NCI-H2171 (cell line): Measurements from ENCODE around the gene HOXD11.

ENCODE experiments used
- DNase-seq: peaks from one replicate; lab custom pipeline; 2025; lab: John Stamatoyannopoulos, UW

HOXD11 gene

DNA sequence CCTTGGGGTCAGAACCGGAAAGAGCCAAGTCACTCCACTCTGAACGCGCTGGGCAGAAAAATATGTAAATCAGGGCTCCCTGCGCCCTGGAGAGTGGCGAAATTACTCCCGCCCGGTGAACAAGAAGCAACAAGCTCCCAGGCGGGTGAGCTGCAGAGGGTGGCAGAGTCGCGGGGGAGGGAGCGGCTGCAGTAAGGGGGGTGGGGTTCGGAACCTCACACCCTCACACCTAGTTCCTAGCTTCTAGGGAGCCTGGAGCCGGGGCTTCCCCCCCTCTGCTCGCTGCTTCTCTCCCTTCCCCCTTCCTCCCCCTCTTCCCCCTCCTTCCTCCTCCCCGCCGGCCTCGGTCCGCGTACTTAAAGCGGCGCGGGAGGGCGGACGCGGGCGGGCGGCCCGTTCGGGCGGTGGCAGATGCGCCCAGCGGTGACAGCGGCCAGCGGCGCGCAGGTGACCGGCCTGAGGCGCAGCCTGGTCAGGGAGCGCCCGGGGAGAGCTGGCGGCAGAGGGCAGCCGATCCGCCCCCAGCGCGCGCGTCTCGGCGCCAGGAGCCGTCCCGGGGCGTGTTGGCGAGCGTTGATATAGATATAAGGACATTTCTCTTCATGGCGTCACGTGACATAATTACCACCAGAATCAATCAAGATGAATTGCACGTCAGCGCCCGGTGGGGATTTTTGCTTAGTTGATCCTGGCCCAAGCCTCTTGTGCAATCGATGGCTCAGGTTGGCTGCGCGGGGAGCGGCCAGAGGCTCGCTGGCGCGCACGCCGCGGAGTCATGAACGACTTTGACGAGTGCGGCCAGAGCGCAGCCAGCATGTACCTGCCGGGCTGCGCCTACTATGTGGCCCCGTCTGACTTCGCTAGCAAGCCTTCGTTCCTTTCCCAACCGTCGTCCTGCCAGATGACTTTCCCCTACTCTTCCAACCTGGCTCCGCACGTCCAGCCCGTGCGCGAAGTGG lies at the start of gene HOXD11:
TSS of gene HOXD11 (plus strand) at position 700 of the 959 bp plus-strand sequence. CDS start at position 776, 76 bp downstream.
- peak; percentile 34 for DNase-seq

DNA sequence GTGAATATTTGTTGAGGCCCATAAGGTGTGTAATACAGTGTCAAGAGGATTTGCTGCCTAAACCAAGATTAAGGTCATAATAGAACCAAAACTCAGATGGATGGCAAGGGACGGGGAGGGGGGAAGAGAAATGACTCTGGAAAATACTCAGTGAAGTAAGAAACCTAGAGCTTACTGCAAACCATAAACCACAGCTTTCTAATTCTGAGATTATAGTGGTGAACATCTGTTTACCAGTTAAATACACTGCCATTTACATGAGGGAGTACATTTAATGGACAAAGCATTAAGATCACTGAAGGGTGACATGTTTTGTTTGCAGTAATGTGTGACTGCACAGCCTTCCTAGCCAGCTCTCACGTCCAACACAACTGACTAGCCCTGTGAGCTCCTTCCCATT lies 43.1 kb upstream of the HOXD11 start:
- no peak for DNase-seq

DNA sequence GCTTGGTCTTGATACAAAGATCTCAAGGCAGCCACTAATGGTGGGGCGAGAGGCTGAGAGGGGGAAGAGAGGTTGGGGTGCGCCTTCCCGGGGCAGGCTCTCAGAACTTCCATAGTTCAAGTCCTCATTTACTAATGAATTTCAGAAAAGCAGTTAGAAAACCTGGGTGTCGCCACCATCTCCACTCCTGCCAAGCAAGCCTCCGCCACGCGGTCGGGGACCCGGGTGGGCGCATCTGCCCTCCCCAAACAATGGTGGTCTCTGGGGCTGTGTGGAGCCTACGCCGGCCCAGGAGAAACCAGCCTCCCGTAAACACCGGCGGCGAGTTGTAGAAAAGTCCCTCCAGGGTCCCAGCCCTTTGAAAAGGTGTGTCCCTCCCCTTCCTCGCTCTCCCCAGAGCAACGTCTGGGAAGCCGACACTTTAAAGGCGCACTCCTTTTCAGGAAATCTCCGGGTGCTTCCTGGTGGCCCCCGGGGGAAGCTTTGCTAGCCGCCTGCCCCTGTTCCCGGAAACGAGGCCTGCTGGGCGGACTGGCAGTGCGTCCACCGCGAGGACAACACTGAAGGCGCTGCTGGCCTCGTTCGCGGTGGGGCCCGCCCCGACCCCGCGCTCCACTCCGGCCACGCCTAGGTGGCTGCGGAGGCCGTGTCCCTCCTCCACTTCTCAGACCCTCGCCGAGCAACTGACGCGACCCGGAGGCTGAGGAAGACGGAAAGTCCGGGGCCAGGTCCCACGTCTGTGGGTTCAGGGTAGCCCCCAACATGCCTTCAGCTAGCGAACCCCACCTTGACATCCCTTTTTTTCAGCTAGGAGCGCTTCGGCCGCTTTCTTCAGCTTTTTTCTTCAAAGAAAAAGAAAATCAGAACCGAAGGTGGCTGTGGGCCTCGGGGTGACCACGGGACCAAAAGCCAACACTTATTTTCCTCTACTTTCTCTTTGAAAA lies 40.2 kb upstream of the HOXD11 start:
- no peak for DNase-seq

DNA sequence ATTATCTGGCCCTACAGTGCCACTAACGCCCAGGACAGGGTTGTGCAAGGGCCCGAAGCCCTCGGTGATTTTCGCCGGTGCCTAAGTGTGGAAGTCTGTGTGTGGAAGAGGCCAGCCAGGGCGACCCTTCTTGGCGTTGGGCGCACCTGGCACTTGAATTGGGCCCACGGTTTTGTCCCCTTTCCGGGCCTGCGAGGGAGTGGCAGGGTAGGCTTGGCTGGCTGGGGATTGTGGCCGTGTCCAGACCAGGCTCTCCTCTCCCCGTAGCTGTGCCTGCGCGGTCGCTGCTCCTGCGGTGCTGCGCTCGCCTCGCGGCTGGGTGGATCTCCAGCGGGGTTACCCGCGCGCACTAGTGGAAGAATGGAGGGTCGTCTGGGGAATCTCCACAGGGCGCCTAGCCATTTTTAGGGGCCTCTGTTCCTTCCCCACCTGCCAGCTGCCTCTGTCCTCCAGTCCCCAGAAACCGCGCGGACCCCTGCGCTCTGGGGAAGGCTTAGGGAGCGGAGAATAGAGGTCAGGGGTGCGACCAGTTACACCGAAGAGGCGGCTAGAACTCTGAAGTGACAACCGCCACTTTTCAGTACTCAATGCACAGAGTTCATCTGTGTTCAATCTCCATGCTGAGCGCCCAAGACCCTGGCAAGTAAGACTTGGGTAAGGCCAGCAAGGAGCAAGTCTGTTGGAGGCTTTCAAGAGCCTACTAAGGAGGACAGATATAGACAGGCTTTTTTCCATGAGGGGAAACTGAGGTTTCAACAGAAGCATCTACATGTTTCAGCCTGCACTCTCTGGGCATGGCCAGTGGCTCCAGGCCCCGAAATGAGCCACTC lies 39.3 kb upstream of the HOXD11 start:
- no peak for DNase-seq

DNA sequence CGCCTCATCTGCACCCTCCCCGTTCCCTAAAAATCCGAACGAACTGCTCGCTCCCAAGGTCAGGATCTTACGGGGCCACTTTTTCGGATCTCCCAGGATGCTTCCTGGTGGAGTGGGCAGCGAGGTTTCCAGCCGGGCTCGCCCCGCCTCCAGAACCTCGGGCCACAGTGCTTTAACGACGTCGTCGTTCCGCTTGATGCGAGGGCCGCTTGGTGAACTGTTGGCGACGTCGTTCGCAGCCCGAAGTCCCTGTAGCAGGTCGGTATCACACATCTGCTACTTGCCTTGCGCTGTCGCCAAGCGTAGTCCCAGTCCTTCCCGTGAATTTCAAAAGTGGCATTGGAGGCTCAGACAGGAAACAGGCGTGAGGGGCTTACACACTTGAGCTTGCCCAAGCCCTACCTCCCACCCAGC lies 38.7 kb upstream of the HOXD11 start:
- no peak for DNase-seq

DNA sequence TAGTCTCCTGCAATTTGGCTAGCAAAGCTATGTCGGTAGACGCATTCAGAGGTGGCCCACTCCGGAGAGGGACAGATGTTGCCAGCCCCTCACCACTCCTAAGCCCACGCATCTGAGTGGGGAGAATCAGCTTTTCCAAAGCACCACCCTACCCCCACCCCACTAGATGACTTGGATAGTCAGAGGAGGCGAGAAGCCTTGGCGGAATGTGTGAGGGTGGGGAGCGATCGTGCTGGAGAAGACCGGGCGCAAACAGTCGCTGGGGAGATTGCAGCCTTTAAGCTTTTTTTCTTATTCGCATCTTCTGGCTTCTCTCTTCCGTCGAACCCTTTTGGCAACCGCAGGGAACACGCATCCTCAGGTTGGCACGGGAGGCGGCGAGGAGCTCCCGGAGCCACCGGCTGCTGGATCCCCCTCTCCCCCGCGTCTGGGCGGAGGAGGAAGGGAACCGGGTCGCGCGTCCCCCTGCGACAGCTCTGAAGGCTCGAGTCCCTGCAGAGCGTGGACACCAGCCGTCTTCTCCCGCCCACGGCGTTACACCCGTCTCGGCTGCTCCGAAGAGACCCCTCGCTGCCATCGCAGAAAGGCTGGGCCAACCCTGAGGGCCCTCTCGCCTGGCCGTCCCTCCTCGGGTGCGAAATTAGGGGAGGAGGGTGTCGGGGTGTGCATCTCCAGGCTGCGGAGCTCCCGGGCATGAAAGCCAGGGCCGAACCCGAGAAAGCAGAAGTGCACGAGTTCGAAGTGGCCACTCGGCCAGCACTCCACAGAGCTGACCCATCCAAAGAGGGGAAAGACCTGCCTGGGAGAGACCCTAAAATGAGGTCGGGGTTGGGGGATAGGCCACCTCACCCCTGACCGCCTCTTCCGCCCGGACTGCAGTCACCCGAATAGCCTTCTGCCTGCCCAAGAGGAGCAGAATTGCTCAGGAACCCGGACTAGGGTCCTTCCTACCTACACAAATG lies 35.5 kb upstream of the HOXD11 start:
- no peak for DNase-seq

DNA sequence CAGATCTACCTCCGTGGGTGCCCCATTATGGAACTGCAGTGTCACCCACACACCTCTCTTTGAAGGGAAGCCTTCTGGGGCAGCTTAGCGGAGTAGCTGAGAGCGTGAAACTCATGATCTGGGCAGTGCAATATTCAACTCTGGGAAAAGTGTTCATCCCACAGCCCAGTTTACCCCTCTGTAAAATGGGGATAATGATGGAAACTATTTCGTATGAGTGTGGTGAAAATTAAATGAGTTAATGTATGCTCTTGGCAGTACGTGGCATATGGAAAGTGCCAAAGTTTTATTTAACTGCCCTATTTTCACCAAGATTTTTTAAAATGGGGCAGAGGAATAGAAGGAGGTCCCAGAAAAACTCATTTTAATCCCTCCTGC lies 34.8 kb upstream of the HOXD11 start:
- DNase-seq: no peak

DNA sequence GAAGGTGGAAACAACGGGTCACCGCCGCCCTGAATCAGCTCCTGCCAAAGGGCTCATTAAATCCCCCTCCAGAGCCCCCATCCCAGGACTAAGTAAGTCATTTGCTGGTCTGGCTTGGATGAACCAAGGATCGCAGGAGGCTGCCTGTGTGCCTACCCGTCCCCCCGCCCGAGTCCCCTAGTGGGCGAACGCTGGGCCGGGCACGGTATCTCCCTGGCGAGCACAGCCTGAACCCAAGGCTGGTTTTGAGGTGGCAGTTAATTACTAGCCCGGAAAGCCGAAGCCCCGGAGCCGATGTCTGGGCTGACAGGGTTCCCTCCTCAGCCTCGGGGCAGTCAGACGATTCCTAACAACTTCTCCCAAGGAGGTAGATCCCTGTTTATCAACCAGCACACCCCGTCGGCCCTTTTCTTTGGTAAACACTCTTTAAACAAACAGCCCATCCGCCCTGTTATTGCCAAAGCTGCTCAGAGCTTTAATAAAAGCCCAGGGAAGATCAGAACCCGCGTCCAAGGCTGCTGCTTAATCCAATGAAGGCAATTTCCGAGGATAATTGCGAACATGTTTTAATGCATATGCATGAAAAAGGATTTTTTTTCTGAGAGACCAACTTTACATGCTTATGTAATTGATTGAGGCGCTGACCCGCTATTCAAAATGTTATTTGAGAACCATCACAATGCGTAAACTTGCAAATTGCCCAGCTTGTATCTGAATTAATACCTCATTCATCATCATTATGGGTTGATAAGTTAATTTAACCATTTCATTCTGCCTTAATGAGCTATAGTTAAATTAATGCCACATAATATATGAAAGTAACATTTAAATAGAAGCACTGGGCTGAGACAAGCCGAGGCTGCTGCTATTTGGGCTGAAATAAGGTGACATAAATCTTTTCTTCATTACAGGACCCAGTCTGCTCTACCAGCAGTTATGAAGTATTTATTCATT lies 33.9 kb upstream of the HOXD11 start:
- no peak for DNase-seq

DNA sequence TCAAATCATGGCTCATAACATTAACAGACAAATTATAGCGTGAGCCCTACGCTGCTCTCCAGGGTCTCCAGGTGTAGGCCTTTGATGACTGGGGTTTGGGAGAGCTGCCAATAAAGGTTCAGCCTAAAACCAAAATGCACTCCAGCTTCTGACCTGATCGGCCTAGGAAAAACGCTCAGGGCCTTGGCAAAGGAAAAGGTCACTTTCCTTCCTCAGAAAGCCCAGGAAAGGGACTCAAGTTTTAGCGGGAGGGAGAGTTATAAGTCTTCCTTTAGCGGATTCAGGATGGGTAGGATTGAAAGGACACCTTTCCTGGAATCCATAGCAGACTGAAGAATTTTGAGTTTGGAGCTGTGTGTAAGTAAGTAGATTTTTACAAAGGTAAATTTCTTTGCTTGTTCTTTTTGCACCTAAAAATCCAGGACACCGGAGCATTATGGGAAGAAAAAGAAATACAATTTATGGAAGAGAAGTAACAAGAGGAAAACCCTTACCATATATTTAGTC lies 32.1 kb upstream of the HOXD11 start:
- no peak for DNase-seq

DNA sequence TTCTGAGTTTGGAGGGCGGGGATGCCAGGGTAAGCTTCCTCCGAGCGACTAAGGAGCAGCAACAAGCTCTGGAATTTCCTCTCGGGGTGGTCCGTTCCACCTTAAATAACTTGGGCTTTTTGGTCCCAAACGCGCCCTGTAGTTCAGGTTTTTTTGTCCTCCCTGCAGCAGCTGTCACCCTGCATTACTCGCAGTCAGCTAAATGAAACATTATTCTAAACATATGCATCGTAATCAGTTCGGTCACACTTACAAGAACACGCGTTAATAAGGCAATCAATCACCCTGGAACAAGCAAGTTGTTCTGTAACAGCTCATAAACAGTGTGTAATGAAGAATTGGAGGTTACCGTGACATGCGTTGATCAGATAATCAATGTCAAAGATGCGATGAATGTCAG lies 31.6 kb upstream of the HOXD11 start:
- peak; percentile 39 for DNase-seq

DNA sequence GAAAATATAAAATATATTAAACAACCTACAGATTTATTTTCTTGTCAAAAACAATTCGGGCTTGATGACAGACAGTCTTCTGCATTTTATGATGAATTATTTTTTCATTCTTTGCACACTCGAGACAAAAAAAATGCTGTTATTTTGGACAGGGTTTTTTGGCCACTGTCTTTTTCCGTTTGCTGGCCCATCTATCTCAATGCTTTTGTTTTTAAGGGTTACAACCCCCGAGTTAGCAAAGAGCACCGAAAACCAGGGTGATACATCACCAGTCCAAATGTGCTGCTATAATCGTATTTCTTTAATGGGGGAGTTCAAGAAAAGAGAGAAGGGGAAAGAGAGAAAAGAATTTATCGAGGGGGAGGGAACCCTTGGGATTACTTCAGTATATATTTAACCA lies 31.0 kb upstream of the HOXD11 start:
- DNase-seq: no peak

DNA sequence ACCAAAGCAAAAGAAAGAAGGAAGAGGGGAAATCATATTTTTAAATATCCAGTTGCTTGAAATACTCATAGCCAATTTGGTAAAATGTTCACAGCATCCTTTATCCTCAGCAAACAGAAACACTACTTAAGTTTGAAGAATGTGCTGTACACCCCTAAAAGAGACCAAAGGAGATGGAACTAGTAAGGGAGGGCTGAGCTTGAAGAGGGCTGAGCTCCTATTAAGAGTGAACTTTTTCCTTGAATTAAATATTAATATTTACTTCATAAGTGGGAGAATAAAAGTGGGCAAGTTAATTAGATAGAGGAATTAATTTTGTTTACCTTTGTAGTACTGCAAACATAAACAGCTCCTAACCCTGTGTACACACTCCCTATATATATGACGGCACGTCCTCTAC lies 30.3 kb upstream of the HOXD11 start:
- DNase-seq: no peak

DNA sequence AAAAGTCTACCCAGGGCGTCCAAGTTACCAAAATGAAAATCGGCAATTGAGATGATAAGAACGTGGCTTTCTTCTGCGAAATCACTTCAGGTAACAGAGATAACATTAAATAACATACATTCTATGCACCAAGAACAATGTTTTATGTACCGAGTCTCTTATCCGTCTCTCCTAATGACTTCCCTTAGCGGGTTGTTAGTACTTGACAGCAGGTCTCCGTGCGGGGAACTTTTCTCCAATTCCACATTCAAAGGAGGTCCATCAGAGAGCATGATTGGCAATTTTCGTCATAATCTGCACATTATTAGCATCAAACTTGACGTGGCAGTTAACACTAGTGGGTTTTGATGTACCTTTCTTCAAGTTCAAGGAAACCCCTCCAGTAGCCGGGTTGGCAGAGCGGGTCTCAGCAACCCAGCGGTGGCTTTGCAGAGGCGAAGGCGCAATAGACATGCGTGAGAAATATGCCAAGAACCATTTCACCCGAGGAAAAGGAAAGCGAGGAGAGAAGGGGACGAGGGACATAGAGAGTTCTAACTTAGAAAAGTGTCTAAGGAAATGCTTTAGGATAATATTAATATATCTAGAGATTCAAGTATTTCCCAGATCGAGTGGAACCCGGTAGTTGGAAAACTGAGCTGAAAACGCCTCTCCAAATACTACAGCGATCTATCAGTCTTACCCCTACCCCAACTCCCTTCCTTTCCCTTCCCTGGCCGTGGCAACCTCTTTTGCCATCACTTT lies 28.4 kb upstream of the HOXD11 start:
- DNase-seq: no peak

DNA sequence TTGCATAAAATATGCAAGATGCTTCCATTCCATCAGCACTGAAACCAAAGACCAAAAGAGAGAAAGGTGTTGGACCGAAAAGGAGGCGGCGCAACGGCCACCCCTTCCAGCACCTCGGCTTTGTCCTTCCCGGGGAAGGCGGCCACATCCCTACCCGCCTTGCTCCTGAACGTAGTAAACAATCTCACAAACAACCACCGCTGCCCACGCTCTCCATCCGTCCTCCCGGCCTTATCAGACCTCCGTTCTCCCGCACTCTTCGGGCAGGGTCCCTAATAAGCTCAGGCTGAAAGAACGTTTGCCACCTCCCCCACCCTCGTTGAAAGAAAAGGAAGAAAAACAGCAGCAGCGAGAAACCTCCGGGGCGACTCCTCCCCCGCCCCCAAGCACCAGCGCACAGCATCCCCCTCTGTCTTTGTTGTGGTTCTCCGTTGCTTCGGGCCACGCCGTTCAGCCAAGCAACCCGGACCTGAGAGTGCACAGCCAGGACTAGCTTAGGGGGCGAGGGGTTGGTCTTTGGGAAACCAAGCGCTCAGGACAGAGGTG lies 27.7 kb upstream of the HOXD11 start:
- no peak for DNase-seq

DNA sequence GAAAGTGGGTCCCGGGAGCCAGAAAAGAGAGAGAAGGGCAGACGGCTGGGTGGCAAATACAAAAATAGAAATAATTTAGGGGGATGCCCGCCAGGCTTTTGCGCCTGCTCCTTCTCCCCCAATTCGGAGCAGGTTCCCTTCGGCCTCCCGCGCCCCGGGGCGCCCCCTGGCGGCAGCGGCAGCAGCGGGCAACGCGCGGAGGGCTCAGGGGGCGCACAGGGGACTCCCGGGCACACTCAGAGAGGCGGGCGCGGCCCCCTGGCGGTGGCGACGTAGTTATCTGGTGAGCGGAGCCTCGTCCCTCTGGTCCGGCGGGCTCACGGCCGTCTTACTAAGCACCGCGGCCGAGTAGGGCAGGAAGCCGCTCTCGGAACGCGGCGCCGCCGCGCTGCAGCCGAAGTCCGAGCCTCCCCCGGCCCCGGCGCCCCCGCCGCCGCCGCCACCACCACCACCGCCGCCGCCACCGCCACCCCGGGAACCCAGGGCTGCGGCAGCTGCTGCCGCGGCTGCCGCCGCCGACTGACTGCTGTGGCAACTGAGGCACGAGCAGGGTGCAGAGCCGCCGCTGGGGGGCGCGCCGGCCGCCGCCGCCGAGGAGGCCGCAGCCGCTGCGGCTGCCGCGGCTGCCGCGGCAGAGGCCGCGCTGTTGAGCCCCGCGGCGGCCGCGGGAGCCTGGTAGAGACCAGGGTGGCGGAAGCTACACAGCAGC lies 27.1 kb upstream of the HOXD11 start:
- DNase-seq: peak; percentile 65

DNA sequence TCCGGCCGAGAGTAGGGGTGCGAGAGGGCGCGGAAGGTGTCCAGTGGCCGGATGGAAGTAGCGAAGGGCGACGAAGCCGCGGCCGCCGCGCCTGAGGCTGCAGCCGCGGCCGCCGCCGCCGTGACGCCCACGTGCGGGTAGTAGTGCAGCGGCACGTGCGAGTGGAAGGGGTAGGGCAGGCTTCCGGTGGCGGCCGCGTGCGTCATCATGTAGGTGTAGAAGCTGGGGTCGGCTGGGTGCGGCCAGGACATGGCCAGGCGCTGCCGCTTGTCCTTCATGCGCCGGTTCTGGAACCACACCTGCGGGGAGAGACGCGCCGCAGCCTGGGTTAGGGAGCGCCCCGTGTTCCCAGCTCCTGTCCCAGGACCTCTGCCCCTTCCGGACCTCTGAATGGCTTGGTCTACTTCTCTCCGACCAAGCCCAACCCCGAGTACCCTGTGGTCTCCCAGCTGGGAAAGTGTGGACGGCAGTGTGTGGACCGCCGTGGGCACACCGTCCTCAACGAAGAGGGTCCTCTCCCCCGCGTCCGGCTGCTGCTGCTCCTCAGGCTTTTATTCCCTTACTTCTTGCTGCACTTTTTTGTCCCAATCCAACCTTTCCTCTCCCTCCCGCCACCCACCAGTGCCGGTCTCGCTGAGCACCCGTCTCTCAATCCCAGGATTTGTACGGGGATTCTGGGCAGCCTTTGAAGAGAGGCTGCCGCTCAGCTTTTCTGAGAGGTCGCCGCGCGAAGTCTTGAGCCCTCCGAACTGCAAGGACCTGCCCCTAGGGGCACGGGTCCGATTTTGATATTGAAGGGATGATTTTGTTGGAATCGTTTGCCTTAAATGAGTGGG lies 26.3 kb upstream of the HOXD11 start:
- peak; percentile 5 for DNase-seq

DNA sequence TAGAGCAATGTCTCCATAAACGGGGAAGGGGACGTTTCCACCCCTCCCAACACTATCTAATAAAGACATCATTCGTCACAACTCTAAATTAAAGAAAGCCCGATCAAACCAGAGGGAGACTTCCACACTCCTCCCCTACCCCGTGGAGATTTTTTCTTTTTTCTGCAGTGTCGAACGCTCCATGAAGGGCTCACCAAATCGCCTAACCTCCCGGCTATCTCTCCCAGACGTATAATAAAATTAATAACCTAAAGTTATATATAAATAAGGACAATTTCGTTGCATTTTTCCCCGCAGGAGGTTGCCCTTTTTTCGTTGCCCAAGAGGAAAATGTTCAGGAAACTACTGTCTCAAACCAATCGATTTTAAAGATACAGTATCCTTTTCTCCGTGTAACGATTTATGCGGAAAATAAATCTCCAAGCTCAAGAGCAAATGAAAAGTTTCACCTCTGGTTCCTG lies 25.7 kb upstream of the HOXD11 start:
- DNase-seq: no peak
